Neural crest cell (in vitro differentiated cells): Measurements from ENCODE around the gene HOXD13. TPM values are rescaled to one million over a fixed set of nuclear protein-coding genes. Genes with fewer than 3 reads are reported as not detected.

Experiments
- DNase-seq: peaks from one replicate; pipeline ENCODE4 v3.0.0; 2021; ENCODE audit warnings: low read depth, mixed read lengths, low spot score
- H3K27ac Mint-ChIP-seq: one replicate; pipeline ENCODE4 v1.8.0; 2021; ENCODE audit warnings: mild to moderate bottlenecking, mixed read lengths; ENCODE audit not compliant: unreplicated experiment
- H3K27me3 Mint-ChIP-seq: 2 replicates; pipeline ENCODE4 v1.8.0; 2021; ENCODE audit warnings: low read depth, mild to moderate bottlenecking, mixed read lengths
- H3K36me3 Mint-ChIP-seq: 2 replicates; pipeline ENCODE4 v1.8.0; 2021; ENCODE audit warnings: low read depth, mild to moderate bottlenecking, mixed read lengths
- H3K4me1 Mint-ChIP-seq: 2 replicates; pipeline ENCODE4 v1.8.0; 2021; ENCODE audit warnings: mixed read lengths
- H3K4me3 Mint-ChIP-seq: one replicate; pipeline ENCODE4 v1.8.0; 2021; ENCODE audit warnings: mild to moderate bottlenecking, mixed read lengths
- H3K9me3 Mint-ChIP-seq: 2 replicates; pipeline ENCODE4 v1.8.0; 2021; ENCODE audit warnings: mixed read lengths
- CTCF ChIP-seq: fragments of 200-600 bp; sonication (generic); conservative IDR thresholded peaks from 2 replicates; pipeline ENCODE4 v1.5.0; 2021; ENCODE audit warnings: antibody characterized with exemption, mild to moderate bottlenecking
- total RNA-seq: library from RNA; stranded (reverse); gene quantifications from 2 replicates; pipeline ENCODE4 v1.2.1, GENCODE V29; 2021

HOXD13 gene
- total RNA-seq, 1 donor from 2014 or later, result not detected

- no peak for TF ChIP-seq CTCF
- no peak for DNase-seq
- Mint-ChIP-seq H3K27me3 (peaks cover 100% of the 10 kb centered on the region), H3K36me3 (peaks cover 3% of the 10 kb centered on the region), H3K4me3 (no peak overlapping the region), H3K27ac (no peak overlapping the region), H3K9me3 (no peaks in the 10 kb centered on the region), H3K4me1 (peaks cover 15% of the 10 kb centered on the region)
Measured at GRCh38 chr2:176098366-176099158, 6.0 kb downstream of the HOXD13 start.

GRCh38 chr2:176099159-176099727 lies 6.7 kb downstream of the HOXD13 start:
- no peak for DNase-seq
- TF ChIP-seq CTCF, result no peak
- Mint-ChIP-seq H3K27ac (no peak overlapping the region), H3K4me3 (no peak overlapping the region), H3K9me3 (no peaks in the 10 kb centered on the region), H3K36me3 (peaks cover 3% of the 10 kb centered on the region), H3K27me3 (peaks cover 100% of the 10 kb centered on the region), H3K4me1 (peaks cover 15% of the 10 kb centered on the region)

GRCh38 chr2:176099728-176100546 lies 7.4 kb downstream of the HOXD13 start, which contains the start of gene HOXD12:
TSS of gene HOXD12 (plus strand) at chr2:176099795. CDS start at chr2:176099802, 7 bp downstream.
- no peak within 1 kb of the TSS for H3K27ac Mint-ChIP-seq
- DNase-seq, result no peak
- no peak for TF ChIP-seq CTCF
- H3K9me3 Mint-ChIP-seq, result no peaks in the 10 kb centered on the region
- peaks cover 100% of the 10 kb centered on the region for H3K27me3 Mint-ChIP-seq
- H3K4me3 Mint-ChIP-seq, result no peak within 1 kb of the TSS
- peaks cover 15% of the 10 kb centered on the region for H3K4me1 Mint-ChIP-seq
- H3K36me3 Mint-ChIP-seq, result peaks cover 3% of the 10 kb centered on the region

- Mint-ChIP-seq H3K27me3 (peaks cover 100% of the 10 kb centered on the region), H3K36me3 (peaks cover 3% of the 10 kb centered on the region), H3K9me3 (no peaks in the 10 kb centered on the region), H3K4me1 (peaks cover 15% of the 10 kb centered on the region), H3K27ac (no peak overlapping the region), H3K4me3 (no peak overlapping the region)
- no peak for TF ChIP-seq CTCF
- no peak for DNase-seq
Measured at GRCh38 chr2:176100547-176101140, 8.1 kb downstream of the HOXD13 start.

- Mint-ChIP-seq H3K27ac (no peak overlapping the region), H3K36me3 (peaks cover 5% of the 10 kb centered on the region)
Measured at GRCh38 chr2:176101216-176101830, 8.8 kb downstream of the HOXD13 start.

More at GRCh38 chr2:176101216-176101830, 8.8 kb downstream of the HOXD13 start:
- H3K4me1 Mint-ChIP-seq, result peaks cover 22% of the 10 kb centered on the region
- no peak for DNase-seq
- H3K27me3 Mint-ChIP-seq, result peaks cover 100% of the 10 kb centered on the region
- H3K9me3 Mint-ChIP-seq, result no peaks in the 10 kb centered on the region
- TF ChIP-seq CTCF, result no peak
- H3K4me3 Mint-ChIP-seq, result no peak overlapping the region
